ENCODE measurements around the gene FHDC1.

DNA sequence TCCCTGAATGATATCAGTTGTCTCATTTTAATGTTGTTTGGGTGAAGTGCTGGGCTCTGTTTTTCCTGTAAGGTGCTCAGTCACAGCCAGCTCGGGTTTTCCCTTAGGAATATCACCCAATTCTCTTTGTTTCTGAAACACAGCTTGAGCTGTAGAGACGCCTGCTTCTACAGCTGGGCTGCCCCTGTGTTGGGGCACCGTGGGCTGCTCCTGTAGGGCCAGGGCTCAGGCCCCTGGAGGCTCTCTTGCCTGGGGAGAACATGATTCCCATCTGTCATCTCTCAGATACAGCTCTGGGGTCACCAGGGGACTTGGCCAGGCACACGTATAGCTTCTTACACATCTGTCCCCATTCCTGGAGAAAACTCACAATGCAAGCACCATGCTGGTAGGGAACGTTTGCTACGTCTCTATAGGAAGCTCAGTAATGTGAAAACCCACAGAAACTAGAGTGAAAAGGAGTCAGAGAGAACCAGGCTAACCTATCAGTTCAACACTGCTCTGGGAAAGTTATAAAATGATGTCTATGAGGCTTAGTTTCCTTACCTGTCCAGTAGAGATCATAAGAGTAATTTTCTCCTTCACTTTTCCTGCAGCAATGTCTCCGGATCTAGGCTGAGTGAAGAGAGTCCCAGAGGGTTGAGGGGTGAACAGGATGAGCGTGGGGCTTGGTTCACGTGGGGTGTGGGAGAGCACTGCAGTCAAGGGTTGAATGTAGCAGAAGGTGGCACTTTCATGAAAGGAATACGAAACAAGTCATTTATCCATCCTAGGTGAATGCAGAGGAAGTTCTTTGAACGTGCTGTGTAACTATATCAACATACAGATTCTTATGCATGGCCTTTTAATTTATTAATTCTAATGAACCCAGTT lies 14.5 kb downstream of the FHDC1 start:
- TF ChIP-seq, protein P1, sequence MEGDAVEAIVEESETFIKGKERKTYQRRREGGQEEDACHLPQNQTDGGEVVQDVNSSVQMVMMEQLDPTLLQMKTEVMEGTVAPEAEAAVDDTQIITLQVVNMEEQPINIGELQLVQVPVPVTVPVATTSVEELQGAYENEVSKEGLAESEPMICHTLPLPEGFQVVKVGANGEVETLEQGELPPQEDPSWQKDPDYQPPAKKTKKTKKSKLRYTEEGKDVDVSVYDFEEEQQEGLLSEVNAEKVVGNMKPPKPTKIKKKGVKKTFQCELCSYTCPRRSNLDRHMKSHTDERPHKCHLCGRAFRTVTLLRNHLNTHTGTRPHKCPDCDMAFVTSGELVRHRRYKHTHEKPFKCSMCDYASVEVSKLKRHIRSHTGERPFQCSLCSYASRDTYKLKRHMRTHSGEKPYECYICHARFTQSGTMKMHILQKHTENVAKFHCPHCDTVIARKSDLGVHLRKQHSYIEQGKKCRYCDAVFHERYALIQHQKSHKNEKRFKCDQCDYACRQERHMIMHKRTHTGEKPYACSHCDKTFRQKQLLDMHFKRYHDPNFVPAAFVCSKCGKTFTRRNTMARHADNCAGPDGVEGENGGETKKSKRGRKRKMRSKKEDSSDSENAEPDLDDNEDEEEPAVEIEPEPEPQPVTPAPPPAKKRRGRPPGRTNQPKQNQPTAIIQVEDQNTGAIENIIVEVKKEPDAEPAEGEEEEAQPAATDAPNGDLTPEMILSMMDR (IDR thresholded peaks at IDR 0.05), result no peak
- TF ChIP-seq POLR2A (IDR thresholded peaks at IDR 0.05), result no peak

Measured in Peyer's patch (tissue), 4 donors.